ENCODE results near the gene ARFIP1.
"Not testable (repeated sequence)": the region's sequence is repeated elsewhere in the genome, so short reads cannot be mapped to it uniquely, and the experiment has no call there.

The ARFIP1 gene

GRCh38 chr4:152820073-152820472, 40.3 kb downstream of the ARFIP1 start:
- no peak overlapping the region for H3K27ac ChIP-seq
- no peak for TF ChIP-seq ZFX (IDR thresholded peaks at IDR 0.05)
- no peak for TF ChIP-seq CTCF (conservative IDR thresholded peaks at IDR 0.05)

- no peak for TF ChIP-seq ZFX (IDR thresholded peaks at IDR 0.05)
- TF ChIP-seq CTCF (conservative IDR thresholded peaks at IDR 0.05): no peak
- no peak overlapping the region for H3K27ac ChIP-seq
Measured at GRCh38 chr4:152822323-152822722, 42.6 kb downstream of the ARFIP1 start.

GRCh38 chr4:152824561-152824960, 44.8 kb downstream of the ARFIP1 start:
- TF ChIP-seq ZFX (IDR thresholded peaks at IDR 0.05) (no peak), CTCF (conservative IDR thresholded peaks at IDR 0.05) (no peak)
- H3K27ac ChIP-seq: no peak overlapping the region

GRCh38 chr4:152825336-152825735, 45.6 kb downstream of the ARFIP1 start:
- TF ChIP-seq ZFX (IDR thresholded peaks at IDR 0.05) (no peak), CTCF (conservative IDR thresholded peaks at IDR 0.05) (no peak)
- H3K27ac ChIP-seq: no peak overlapping the region

- H3K27ac ChIP-seq: no peak overlapping the region
- no peak for TF ChIP-seq CTCF (conservative IDR thresholded peaks at IDR 0.05)
- no peak for TF ChIP-seq ZFX (IDR thresholded peaks at IDR 0.05)
Measured at GRCh38 chr4:152828122-152828521, 48.4 kb downstream of the ARFIP1 start.

GRCh38 chr4:152831416-152831815, 51.7 kb downstream of the ARFIP1 start:
- H3K27ac ChIP-seq: no peak overlapping the region
- TF ChIP-seq ZFX (IDR thresholded peaks at IDR 0.05): no peak
- TF ChIP-seq CTCF (conservative IDR thresholded peaks at IDR 0.05): no peak

GRCh38 chr4:152836936-152837335, 57.2 kb downstream of the ARFIP1 start:
- TF ChIP-seq CTCF (conservative IDR thresholded peaks at IDR 0.05) (no peak), ZFX (IDR thresholded peaks at IDR 0.05) (no peak)
- no peak overlapping the region for H3K27ac ChIP-seq

- not testable (repeated sequence) for H3K27ac ChIP-seq
Measured at GRCh38 chr4:152839729-152840128, 60.0 kb downstream of the ARFIP1 start.

Measured in C4-2B (cell line).